Loucy (cell line): Measurements from ENCODE around the gene STXBP4.

Experiments used
- CTCF ChIP-seq: fragments of 200-600 bp; sonication (generic); conservative IDR thresholded peaks from 2 replicates; pipeline ENCODE4 v1.5.1; 2014; ENCODE audit warnings: mild to moderate bottlenecking, antibody characterized with exemption, low read length
- EZH2phosphoT487 ChIP-seq: fragments of 200-600 bp; IDR thresholded peaks from 2 replicates; pipeline ENCODE4 v1.6.1; 2018; ENCODE audit warnings: antibody characterized with exemption, mild to moderate bottlenecking, moderate library complexity, borderline replicate concordance

- no peak for TF ChIP-seq CTCF
- no peak for TF ChIP-seq EZH2phosphoT487
Measured at GRCh38 chr17:55081559-55081958, 113.0 kb downstream of the STXBP4 start.
